ENCODE measurements around the gene PALM3. TPM values are rescaled to one million over a fixed set of nuclear protein-coding genes. Genes with fewer than 3 reads are reported as not detected.

PALM3 gene
- total RNA-seq, 2 donors from 2014 or later = 0.10 TPM; not detected in 1

DNA sequence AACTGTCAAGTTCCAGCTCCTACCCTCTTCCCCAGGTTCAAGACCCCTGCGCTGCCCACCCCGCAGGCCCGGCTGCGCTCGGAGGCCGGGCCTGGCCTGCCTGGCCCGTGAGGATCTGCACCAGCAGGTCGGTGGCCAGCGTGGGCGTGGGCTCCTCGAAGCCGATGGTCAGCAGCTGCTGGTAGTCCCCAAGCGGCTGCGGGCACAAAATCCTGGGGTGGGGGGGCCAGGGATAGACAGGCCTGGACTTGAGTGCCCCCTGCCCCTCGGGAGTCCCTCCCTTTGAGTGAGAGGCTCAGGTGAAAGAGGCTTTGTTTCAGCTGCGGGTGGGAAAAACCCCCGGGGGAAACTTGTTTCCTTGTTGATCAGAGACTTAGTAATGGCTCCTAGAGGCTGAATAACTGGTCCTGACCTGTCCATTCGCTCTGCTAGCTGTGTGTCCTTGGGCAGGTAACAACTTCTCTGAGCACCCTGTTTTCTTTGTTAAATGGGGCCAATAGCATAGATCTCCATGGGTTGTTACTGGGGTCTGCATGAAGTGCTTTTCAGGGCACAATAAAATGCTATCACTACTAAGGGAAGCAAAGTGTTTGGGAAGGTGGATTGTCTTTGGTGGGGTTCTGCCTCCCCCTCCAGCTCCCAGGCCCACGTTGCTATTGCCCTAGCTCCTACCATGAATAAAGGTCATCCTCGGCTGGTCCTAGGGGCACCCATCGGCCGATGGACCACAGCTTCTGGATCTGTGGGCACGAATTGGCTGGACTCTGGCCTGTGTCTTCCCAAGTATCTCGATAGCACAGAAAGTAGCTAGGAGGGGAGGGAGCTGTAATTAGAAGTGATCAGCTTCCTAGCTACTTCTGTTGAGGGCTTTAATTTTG lies 20.2 kb upstream of the PALM3 start:
- ATAC-seq (replicated peaks in 1 of 2) = no peak

DNA sequence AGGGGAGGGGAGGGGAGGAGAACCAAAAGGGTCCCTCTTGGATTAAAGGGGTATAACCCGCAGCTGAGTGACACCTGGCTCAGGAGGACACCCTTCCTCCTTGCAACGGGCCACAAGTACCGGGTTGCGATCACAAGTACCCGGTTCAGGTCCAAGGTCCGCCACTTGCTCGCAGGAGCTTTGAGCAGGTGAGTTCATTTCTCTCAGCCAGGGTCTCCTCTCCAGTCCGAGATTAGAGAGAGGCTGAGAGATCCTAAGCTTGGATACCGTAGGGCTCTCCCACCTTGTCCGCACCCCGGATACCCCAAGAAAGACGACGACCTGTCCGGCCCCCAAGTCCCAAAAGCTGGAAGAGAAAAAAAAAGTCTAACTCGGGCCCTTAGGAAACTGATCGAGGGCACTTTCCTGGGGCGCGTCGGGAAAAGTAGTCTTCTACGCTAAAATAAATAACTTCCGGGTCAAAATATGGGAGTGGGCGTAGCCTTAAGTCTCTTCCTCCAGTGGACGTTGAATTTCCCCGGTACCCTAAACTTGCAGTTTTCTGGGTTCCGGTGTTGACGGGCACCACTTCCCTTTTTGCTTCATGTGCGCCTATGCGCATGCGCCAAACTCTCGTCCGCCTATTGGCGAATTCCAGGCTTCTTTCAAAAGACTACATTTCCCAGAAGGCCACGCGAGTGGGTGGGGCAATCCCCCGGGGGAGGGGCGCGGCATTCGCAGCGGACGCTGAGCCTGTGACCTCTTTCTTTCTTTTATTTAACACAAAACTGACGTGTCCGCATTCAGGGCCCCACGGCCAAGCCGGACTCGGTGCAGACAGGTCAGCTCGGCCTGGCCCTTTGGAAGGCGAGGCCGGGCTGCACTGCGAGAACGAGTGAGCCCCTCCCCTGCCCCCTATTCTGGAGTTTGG lies 19.3 kb upstream of the PALM3 start:
- Mint-ChIP-seq H3K9me3 (no peaks in the 10 kb centered on the region), H3K27ac (peak overlapping the region; percentile 86), H3K36me3 (ENCODE audit: insufficient read depth in 2 of 2) (no peaks in the 10 kb centered on the region), H3K4me1 (ENCODE audit: low read depth) (peaks cover 17% of the 10 kb centered on the region), H3K27me3 (ENCODE audit: low read depth) (no peaks in the 10 kb centered on the region), H3K4me3 (peak overlapping the region; percentile 92 to 95)
- ATAC-seq (replicated peaks in 1 of 2) (peak; percentile 94 to 96), DNase-seq (peak; percentile 99)

More for the DNA sequence above, 20.2 kb upstream of the PALM3 start:
- peak overlapping the region; percentile 86 for H3K27ac Mint-ChIP-seq
- H3K4me1 Mint-ChIP-seq (ENCODE audit: low read depth) = peaks cover 17% of the 10 kb centered on the region
- H3K36me3 Mint-ChIP-seq (ENCODE audit: insufficient read depth in 2 of 2) = no peaks in the 10 kb centered on the region
- no peaks in the 10 kb centered on the region for H3K9me3 Mint-ChIP-seq
- peak; percentile 40 to 46 for DNase-seq
- H3K27me3 Mint-ChIP-seq (ENCODE audit: low read depth) = no peaks in the 10 kb centered on the region
- peak overlapping the region; percentile 92 to 95 for H3K4me3 Mint-ChIP-seq

DNA sequence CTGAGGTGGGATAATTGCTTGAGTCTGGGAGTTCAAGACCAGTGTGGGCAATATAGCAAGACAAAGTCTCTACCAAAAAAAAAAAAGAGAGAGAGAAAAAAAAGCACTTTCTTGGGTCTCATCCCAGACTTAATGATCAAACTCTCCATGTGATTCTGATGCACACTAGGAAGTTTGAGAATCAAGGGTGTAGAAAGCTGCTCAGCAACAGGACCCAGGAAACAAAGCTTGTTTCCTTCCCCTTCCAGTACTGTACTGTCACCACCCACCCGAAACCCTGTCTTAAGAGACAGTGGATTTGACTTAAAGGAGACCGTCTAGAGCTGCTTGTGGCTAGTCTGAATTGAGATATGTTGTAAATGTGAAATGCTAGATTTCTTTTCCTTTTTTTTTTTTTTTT lies 16.5 kb upstream of the PALM3 start:
- Mint-ChIP-seq H3K36me3 (ENCODE audit: insufficient read depth in 2 of 2) (peaks cover 0 to 4% of the 10 kb centered on the region in 2 donors), H3K9me3 (no peaks in the 10 kb centered on the region), H3K4me3 (no peak overlapping the region), H3K27me3 (ENCODE audit: low read depth) (no peaks in the 10 kb centered on the region), H3K27ac (no peak overlapping the region), H3K4me1 (ENCODE audit: low read depth) (peaks cover 27% of the 10 kb centered on the region)
- DNase-seq (no peak), ATAC-seq (replicated peaks in 1 of 2) (no peak)

DNA sequence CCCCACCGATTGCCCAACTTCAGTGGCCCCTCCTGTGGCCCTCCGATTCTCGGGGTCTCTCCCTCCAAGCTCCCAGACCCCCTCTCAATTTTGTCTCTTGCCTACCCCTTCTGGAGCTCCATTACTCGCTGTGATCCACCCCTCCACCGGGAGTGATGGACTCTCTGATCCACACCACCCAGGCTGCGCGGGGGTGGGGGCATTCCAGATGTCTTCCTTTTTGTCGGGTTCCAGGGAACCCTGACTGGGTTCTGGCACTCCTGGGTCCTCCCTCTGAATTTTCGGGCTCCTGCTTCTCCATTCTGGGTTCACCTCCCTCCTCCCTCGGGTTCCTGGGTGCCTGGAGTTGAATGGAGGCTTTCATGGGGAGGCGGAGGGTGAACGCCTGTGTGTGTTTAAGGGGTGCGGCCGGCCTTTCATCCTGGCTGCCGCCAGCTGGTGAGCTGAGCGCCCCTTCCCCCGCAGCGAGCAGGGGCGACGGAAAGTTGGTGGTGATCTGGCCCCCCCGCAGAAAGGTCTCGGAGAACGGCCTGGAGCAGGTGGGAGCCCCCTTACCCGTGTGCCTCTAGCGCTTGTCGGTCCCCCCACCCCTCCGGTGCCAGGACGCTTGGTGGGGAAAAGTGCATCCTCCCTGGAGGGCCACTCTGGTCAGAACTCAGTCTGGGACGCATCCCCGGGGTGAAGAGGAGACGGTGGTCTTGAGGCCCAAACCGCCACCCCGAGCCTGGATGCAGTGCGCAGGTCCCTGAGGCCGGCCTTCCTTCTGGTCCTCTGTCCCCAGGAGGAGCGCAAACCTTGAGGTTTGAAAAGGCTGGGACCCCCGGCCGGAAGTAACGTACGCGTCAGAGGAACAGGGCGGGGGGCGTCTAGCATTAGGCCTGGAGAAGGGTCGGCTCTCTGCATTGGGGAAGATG lies 12.3 kb upstream of the PALM3 start:
- Mint-ChIP-seq H3K36me3 (ENCODE audit: insufficient read depth in 2 of 2) (peaks cover 0 to 4% of the 10 kb centered on the region in 2 donors), H3K27me3 (ENCODE audit: low read depth) (no peaks in the 10 kb centered on the region), H3K9me3 (no peaks in the 10 kb centered on the region), H3K4me1 (ENCODE audit: low read depth) (peaks cover 10% of the 10 kb centered on the region), H3K27ac (peak overlapping the region; percentile 32), H3K4me3 (peak overlapping the region; percentile 98 to 99)
- ATAC-seq (replicated peaks in 1 of 2) = peak; percentile 10 to 11
- DNase-seq = peak; percentile 40 to 49

DNA sequence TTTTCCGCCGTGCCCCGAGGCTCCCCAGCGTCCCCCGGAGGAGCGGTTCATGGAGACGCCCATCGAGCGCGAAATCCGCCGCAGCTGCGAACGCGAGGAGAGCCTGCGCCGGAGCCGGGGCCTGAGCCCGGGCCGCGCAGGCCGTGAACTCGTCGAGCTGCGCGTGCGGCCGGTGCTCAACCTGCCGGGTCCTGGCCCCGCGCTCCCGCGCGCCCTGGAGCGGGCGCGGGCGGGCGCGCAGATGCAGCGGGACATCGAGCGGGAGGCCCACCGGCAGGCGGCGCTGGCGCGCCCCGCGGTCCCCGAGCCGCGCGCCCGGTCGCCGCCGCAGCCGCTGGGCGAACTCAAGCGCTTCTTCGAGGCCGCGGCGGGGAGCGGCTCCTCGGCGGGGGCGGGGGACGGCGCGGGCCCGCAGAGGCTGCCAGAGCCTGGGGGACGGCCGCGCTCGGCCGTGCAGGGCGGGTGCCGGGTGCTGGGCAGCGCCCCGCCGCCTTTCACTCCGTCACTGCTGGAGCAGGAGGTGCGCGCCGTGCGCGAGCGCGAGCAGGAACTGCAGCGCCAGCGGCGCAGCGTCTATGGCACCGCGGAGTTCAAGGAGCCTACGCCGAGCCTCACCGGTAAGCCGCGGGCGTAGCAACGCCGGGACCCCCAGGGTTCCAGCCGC lies 11.5 kb upstream of the PALM3 start:
- Mint-ChIP-seq H3K4me3 (peak overlapping the region; percentile 98 to 99), H3K4me1 (ENCODE audit: low read depth) (peaks cover 10% of the 10 kb centered on the region), H3K9me3 (no peaks in the 10 kb centered on the region), H3K27ac (peak overlapping the region; percentile 32), H3K36me3 (ENCODE audit: insufficient read depth in 2 of 2) (peaks cover 0 to 4% of the 10 kb centered on the region in 2 donors), H3K27me3 (ENCODE audit: low read depth) (no peaks in the 10 kb centered on the region)
- ATAC-seq (replicated peaks in 1 of 2) = peak; percentile 75 to 76
- DNase-seq = peak; percentile 83 to 90

DNA sequence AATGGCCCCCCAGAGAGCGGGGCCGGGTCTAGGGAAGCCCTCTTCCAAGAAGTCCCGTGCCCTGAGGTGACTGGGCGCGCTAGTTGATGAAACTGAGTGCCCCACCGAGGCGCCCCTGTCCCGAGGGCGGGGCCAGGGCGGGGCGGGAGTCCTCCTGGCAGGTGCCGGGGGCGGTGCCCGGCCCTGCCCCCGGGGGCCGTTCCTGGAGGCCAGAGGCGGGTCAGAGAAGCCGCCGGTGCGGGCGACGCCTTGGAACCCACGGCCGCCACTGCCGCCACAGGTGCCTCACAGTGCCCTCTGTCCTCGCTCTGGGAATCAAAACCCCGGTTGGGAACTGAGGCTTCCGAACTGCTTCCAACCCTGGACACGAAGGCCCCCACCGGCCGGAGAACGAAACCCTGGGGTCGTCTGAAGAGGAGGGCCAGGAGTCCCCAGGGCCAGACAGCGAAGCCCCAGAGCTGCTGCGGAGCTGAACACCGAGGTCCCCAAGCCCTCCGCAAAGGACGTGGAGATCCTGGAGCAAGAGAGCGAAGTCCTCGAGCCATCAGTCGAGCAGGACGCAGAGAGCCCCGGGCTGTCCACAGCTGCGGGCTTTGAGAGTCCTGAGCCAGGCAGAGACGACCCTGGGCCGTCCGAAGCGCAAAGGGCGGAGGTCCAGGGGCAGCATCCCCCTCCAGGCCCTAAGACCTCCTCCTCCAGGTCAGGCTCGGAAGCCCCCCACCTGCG lies 10.8 kb upstream of the PALM3 start, which contains the start of gene MISP3:
Gene MISP3 (plus strand): TSS at position 252 of the 726 bp plus-strand sequence. CDS start 524 bp downstream, outside the sequence.
- Mint-ChIP-seq H3K27me3 (ENCODE audit: low read depth) (no peaks in the 10 kb centered on the region), H3K27ac (no peak within 1 kb of the TSS), H3K9me3 (no peaks in the 10 kb centered on the region), H3K36me3 (ENCODE audit: insufficient read depth in 2 of 2) (peaks cover 0 to 4% of the 10 kb centered on the region in 2 donors), H3K4me1 (ENCODE audit: low read depth) (peaks cover 10% of the 10 kb centered on the region), H3K4me3 (peak within 1 kb of the TSS; percentile 98 to 99)
- DNase-seq (peak; percentile 61 to 66), ATAC-seq (replicated peaks in 1 of 2) (peak; percentile 29 to 34)

DNA sequence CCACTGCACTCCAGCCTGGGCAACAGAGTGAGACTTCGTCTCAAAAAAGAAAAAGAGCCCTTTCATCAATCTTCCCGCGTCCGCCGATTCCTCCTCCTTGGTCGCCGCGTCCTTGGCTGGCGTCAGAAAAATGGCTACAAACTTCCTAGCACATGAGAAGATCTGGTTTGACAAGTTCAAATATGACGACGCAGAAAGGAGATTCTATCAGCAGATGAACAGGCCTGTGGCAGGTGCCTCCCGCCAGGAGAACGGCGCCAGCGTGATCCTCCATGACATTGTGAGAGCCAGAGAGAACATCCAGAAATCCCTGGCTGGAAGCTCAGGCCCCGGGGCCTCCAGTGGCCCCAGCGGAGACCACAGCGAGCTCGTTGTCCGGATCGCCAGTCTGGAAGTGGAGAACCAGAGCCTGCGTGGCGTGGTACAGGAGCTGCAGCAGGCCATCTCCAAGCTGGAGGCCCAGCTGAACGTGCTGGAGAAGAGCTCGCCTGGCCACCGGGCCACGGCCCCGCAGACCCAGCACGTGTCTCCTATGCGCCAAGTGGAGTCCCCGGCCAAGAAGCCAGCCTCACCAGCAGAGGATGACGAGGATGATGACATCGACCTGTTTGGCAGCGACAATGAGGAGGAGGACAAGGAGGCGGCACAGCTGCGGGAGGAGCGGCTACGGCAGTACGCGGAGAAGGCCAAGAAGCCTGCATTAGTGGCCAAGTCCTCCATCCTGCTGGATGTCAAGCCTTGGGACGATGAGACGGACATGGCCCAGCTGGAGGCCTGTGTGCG lies 8.6 kb upstream of the PALM3 start:
- no peak for ATAC-seq (replicated peaks in 1 of 2)
- no peak for DNase-seq
- Mint-ChIP-seq H3K4me3 (peak overlapping the region; percentile 53 to 56), H3K27me3 (ENCODE audit: low read depth) (no peaks in the 10 kb centered on the region), H3K36me3 (ENCODE audit: insufficient read depth in 2 of 2) (peaks cover 0 to 4% of the 10 kb centered on the region in 2 donors), H3K27ac (no peak overlapping the region), H3K4me1 (ENCODE audit: low read depth) (peaks cover 10% of the 10 kb centered on the region), H3K9me3 (no peaks in the 10 kb centered on the region)

DNA sequence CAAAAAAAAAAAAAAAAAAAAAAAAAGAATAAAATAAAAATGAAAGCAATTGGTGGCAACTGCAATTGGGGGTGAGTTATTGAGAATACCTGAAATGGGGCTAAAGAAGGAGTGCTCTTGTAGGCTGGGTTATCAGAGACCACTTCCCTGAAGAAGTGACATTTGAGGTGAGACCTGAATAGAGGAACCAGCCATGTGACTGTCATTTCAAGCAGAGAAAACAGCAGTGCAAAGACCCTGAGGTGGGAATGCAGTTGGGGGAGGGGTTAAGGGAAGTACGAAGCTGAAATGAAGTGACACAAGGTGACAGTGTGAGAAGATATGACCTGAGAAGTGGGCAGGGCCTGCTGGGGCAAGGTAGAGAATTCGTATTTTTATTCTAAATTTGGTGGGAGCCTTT lies 4.3 kb upstream of the PALM3 start:
- DNase-seq (no peak), ATAC-seq (replicated peaks in 1 of 2) (peak in 1 of 2 donors; percentile 13)
- Mint-ChIP-seq H3K4me3 (no peak overlapping the region), H3K27me3 (ENCODE audit: low read depth) (no peaks in the 10 kb centered on the region), H3K27ac (no peak overlapping the region), H3K36me3 (ENCODE audit: insufficient read depth in 2 of 2) (no peaks in the 10 kb centered on the region), H3K9me3 (no peaks in the 10 kb centered on the region), H3K4me1 (ENCODE audit: low read depth) (no peaks in the 10 kb centered on the region)

DNA sequence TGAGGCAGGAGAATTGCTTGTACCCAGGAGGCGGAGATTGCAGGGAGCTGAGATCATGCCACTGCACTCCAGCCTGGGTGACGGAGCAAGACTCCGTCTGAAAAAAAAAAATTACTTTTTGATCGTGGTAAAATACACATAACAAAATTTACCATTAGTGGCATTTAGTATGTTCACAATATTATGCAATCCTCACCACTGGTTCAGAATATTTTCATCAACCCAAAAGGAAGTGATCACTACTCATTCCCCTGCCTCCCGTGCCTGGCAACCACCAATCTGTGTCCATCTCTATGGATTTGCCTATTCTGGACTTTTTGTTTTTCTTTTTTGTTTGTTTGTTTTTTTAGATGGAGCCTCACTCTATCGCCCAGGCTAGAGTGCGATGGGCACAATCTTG lies 1.2 kb upstream of the PALM3 start:
- Mint-ChIP-seq H3K27me3 (ENCODE audit: low read depth) (peaks cover 28% of the 10 kb centered on the region), H3K4me3 (no peak overlapping the region), H3K36me3 (ENCODE audit: insufficient read depth in 2 of 2) (no peaks in the 10 kb centered on the region), H3K9me3 (no peaks in the 10 kb centered on the region), H3K4me1 (ENCODE audit: low read depth) (peaks cover 16% of the 10 kb centered on the region), H3K27ac (no peak overlapping the region)
- DNase-seq = no peak
- ATAC-seq (replicated peaks in 1 of 2) = no peak

DNA sequence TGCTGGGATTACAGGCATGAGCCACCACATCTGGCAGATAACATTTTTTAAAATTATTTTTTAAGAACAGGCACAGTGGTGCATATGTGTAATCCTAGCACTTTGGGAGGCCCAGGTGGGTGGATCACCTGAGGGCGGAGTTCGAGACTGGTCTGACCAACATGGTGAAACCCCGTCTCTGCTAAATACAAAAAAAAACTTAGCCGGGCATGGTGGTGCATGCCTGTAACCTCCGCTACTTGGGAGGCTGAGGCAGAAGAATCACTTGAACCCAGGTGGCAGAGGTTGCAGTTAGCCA lies 631 bp upstream of the PALM3 start:
- ATAC-seq (replicated peaks in 1 of 2) (no peak), DNase-seq (no peak)
- peaks cover 34% of the 10 kb centered on the region for H3K27me3 Mint-ChIP-seq (ENCODE audit: low read depth)
- H3K4me1 Mint-ChIP-seq (ENCODE audit: low read depth) = peaks cover 22% of the 10 kb centered on the region
- H3K27ac Mint-ChIP-seq = no peak overlapping the region
- H3K4me3 Mint-ChIP-seq = no peak overlapping the region
- H3K9me3 Mint-ChIP-seq = no peaks in the 10 kb centered on the region
- no peaks in the 10 kb centered on the region for H3K36me3 Mint-ChIP-seq (ENCODE audit: insufficient read depth in 2 of 2)

DNA sequence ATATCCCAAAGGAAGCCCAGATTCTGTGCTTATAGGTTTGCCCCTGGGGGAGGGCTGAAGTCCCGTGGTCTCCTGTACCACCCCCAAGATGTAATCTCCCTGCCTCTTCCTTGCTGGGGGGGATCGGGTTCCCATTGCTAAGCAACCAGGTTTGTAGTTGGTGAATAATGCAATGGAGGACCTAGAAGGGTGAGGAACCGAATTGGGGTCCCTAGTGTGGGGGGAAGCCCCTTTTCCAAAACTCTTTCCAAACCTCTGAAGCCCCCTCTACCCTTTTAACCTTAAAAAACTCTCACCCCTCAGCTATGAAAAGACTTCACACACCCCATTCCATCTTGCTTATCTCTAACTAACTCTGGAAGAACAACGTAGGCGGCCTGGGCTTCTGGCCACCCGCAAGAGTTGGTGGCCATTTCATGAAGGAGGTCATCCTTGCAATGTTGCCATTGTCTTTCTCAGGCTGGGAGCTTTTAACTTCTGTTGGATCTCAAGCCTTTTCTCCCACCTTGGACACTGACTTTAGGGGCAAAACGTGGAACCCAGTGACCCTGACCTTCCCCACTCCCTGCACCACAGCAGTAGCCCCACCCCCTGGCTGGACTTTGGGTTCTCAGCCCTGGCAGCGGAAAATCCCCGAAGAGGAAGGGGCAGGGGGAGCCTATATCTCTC lies 661 bp downstream of the PALM3 start:
- DNase-seq (no peak), ATAC-seq (replicated peaks in 1 of 2) (no peak)
- Mint-ChIP-seq H3K36me3 (ENCODE audit: insufficient read depth in 2 of 2) (no peaks in the 10 kb centered on the region), H3K4me3 (no peak overlapping the region), H3K9me3 (no peaks in the 10 kb centered on the region), H3K27me3 (ENCODE audit: low read depth) (peaks cover 34% of the 10 kb centered on the region), H3K4me1 (ENCODE audit: low read depth) (peaks cover 22% of the 10 kb centered on the region), H3K27ac (no peak overlapping the region)
